ENCODE results near the gene SLC22A17. TPM values are rescaled to one million over a fixed set of nuclear protein-coding genes. Genes with fewer than 3 reads are reported as not detected.

SLC22A17 gene
- total and polyA plus RNA-seq, 2 experiments from 2014 or later, result 44.4 to 62.9 TPM

DNA sequence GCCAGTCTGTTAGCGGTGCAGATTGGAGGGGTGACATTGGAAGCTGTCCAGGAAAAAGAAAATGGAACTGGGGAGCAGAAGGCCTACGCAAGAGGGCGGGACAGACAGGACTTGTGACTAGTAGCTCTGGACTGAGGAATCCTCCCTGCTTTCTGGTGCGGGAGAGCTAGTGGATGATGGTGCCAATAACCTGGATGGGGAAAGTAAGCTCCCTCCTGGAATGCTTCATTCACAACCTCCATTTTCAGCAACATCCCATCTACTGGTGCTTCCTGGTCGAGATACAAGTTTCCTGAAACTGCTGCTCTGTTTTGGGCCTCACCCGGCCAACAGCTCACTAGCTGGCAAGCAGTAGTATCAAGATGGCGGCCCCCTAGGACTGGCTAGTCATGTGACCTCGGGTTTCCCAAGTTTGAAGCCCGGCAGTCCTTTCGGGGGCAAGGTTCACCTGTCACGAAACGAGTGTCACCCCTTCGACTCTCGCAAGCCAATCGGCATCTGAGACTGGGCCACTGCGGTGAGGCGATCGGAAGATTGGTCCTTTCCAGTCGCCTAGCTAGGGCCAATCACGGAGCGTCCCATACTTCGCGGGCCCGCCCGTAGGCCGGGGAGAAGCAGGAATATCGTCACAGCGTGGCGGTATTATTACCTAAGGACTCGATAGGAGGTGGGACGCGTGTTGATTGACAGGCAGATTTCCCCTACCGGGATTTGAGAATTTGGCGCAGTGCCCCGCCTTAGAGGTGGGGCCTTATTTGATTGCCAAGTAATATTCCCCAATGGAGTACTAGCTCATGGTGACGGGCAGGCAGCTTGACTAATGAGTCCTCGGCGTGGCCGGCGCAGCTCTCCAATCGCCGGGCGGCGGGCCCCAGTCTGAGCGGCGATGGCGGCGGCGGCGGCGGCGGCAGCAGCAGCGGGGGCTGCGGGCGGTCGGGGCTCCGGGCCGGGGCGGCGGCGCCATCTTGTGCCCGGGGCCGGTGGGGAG, 31.8 kb downstream of the SLC22A17 start, which contains the start of gene PABPN1:
PABPN1 (plus strand) TSS at position 874 of the 988 bp plus-strand sequence; CDS start at position 887, 13 bp downstream.
- Histone ChIP-seq H3K79me2 (peaks cover 28% of the 10 kb centered on the region), H3K9me3 (ENCODE audit: low read depth) (no peaks in the 10 kb centered on the region), H3K27ac (peak within 1 kb of the TSS; percentile 97), H3K4me3 (peak within 1 kb of the TSS; percentile 95), H4K20me1 (ENCODE audit: insufficient read depth, poor library complexity, severe bottlenecking) (peaks cover 12% of the 10 kb centered on the region), H2AFZ (peak within 1 kb of the TSS; percentile 59), H3K4me2 (peak within 1 kb of the TSS; percentile 91), H3K27me3 (no peaks in the 10 kb centered on the region), H3K4me1 (ENCODE audit: insufficient read depth) (peaks cover 14% of the 10 kb centered on the region), H3K9me2 (replicated peaks; ENCODE audit: insufficient read depth) (no peaks in the 10 kb centered on the region), H3K36me3 (replicated peaks; ENCODE audit: insufficient read depth, low read depth) (no peaks in the 10 kb centered on the region)
- no peak for TF ChIP-seq EZH2phosphoT487 (IDR thresholded peaks at IDR 0.05; ENCODE audit: low read depth, severe bottlenecking, unreplicated experiment)
- TF ChIP-seq, protein P1, sequence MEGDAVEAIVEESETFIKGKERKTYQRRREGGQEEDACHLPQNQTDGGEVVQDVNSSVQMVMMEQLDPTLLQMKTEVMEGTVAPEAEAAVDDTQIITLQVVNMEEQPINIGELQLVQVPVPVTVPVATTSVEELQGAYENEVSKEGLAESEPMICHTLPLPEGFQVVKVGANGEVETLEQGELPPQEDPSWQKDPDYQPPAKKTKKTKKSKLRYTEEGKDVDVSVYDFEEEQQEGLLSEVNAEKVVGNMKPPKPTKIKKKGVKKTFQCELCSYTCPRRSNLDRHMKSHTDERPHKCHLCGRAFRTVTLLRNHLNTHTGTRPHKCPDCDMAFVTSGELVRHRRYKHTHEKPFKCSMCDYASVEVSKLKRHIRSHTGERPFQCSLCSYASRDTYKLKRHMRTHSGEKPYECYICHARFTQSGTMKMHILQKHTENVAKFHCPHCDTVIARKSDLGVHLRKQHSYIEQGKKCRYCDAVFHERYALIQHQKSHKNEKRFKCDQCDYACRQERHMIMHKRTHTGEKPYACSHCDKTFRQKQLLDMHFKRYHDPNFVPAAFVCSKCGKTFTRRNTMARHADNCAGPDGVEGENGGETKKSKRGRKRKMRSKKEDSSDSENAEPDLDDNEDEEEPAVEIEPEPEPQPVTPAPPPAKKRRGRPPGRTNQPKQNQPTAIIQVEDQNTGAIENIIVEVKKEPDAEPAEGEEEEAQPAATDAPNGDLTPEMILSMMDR (IDR thresholded peaks at IDR 0.05; ENCODE audit: poor library complexity), result no peak
- no peak for TF ChIP-seq EZH2 (IDR thresholded peaks at IDR 0.05; ENCODE audit: borderline replicate concordance)
- peak; percentile 100 for DNase-seq (ENCODE audit: low spot score)
- 8% methylated on average over 45 of the region's 63 CpGs for WGBS (ENCODE audit: low lambda C conversion rate, missing lambda C conversion rate)

DNA sequence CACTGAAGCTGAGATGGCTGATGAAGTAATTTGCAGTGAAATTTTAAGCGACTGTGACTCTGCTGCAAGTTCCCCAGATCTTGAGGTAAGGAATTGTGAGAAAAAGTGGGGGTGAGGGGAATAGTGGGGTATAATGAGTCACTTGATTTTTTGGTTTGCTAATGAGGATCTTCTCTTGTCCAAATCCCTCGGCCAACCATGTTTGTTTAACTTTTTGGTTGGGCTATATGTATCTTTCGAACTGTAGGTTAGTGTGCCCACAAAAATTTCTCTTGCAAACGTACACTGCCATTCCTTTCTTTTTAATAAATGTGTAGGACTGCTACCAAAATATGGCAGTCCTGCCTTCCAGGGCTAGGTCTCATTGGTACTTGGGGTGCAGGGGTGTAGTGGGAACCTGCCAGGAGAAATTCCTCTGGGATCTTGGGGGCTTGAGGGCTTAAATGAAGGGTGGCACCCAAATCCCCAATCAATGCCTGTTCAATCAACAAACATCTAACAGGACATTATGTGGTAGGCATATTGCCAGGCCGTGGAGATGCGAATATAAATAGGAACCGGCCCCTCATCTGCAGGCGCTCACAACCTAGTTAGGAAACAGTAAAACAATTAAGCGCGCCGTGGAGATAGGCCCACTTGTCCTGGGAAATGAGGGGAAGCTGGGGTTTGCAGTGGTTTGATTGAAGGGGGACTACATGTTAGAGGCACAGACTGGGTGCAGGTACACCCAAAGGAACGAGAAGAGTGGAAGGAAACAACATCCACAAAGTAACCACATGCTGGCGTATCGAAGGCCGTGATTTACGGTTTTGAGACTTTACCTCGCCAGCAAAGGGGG, 32.7 kb downstream of the SLC22A17 start:
- Histone ChIP-seq H2AFZ (peak overlapping the region; percentile 20), H3K27ac (peak overlapping the region; percentile 93), H3K4me1 (ENCODE audit: insufficient read depth) (peaks cover 14% of the 10 kb centered on the region), H3K36me3 (replicated peaks; ENCODE audit: insufficient read depth, low read depth) (no peaks in the 10 kb centered on the region), H3K9me2 (replicated peaks; ENCODE audit: insufficient read depth) (no peaks in the 10 kb centered on the region), H3K27me3 (no peaks in the 10 kb centered on the region), H3K79me2 (peaks cover 28% of the 10 kb centered on the region), H3K4me3 (no peak overlapping the region), H4K20me1 (ENCODE audit: insufficient read depth, poor library complexity, severe bottlenecking) (peaks cover 12% of the 10 kb centered on the region), H3K9me3 (ENCODE audit: low read depth) (no peaks in the 10 kb centered on the region), H3K4me2 (peak overlapping the region; percentile 69)
- no peak for DNase-seq (ENCODE audit: low spot score)
- TF ChIP-seq EZH2 (IDR thresholded peaks at IDR 0.05; ENCODE audit: borderline replicate concordance), result no peak
- TF ChIP-seq, protein P1 (IDR thresholded peaks at IDR 0.05; ENCODE audit: poor library complexity), result no peak
- no peak for TF ChIP-seq EZH2phosphoT487 (IDR thresholded peaks at IDR 0.05; ENCODE audit: low read depth, severe bottlenecking, unreplicated experiment)
- 98% methylated on average over 17 of the region's 17 CpGs for WGBS (ENCODE audit: low lambda C conversion rate, missing lambda C conversion rate)

DNA sequence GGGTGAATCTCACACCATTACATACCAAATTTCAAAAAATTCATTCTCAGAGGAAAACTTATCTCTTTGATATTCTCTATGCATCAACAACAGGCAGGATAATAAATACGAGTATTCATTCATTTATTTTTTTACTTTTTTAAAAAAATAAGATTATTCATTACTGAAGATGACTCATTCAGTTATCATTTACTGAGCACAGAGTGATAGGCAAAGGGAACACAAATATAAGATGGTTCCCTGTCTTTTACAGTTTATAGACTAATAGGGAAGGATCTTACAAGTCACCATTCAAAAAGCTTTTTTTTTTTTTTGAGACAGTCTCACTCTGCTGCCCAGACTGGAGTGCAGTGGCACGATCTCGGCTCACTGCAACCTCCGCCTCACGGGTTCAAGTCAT, 36.4 kb downstream of the SLC22A17 start:
- no peak overlapping the region for H3K4me3 ChIP-seq
- peaks cover 9% of the 10 kb centered on the region for H3K79me2 ChIP-seq
- H4K20me1 ChIP-seq (ENCODE audit: insufficient read depth, poor library complexity, severe bottlenecking), result no peaks in the 10 kb centered on the region
- H3K9me2 ChIP-seq (replicated peaks; ENCODE audit: insufficient read depth), result no peaks in the 10 kb centered on the region
- H3K9me3 ChIP-seq (ENCODE audit: low read depth), result no peaks in the 10 kb centered on the region
- peaks cover 6% of the 10 kb centered on the region for H3K4me1 ChIP-seq (ENCODE audit: insufficient read depth)
- TF ChIP-seq, protein P1 (IDR thresholded peaks at IDR 0.05; ENCODE audit: poor library complexity), result no peak
- TF ChIP-seq EZH2phosphoT487 (IDR thresholded peaks at IDR 0.05; ENCODE audit: low read depth, severe bottlenecking, unreplicated experiment) (no peak), EZH2 (IDR thresholded peaks at IDR 0.05; ENCODE audit: borderline replicate concordance) (no peak)
- whole genome bisulfite sequencing (ENCODE audit: low lambda C conversion rate, missing lambda C conversion rate), result 98% methylated on average over 5 of the region's 5 CpGs
- H3K36me3 ChIP-seq (replicated peaks; ENCODE audit: insufficient read depth, low read depth), result no peaks in the 10 kb centered on the region
- no peak overlapping the region for H3K27ac ChIP-seq
- no peak for DNase-seq (ENCODE audit: low spot score)
- no peak overlapping the region for H3K4me2 ChIP-seq
- no peaks in the 10 kb centered on the region for H3K27me3 ChIP-seq
- no peak overlapping the region for H2AFZ ChIP-seq

Measured in hepatocyte (in vitro differentiated cells).